GM21528 (cell line): ENCODE measurements around the gene CLPSL2.

Source experiments
- ATAC-seq: cut with Tn5 transposase; IDR thresholded peaks from one replicate; pipeline ENCODE4 v1.9.1; 2021; ENCODE audit warnings: mild to moderate bottlenecking, moderate library complexity; ENCODE audit not compliant: unreplicated experiment, low FRiP score

Gene CLPSL2

DNA sequence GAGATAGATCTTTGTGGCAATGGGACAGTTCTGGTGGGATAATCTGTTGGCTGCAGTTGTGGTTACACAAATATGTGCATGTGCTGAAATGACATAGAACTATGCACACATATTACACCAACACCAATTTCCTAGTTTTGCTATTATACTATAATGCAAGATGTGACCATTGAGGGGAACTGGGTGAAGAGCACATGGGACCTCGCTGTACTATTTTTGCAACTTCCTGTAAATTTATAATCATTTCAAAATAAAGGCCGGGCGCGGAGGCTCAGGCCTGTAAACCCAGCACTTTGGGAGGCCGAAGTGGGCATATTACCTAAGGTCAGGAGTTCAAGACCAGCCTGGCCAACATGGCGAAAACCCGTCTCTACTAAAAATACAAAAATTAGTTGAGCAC, 30.9 kb upstream of the CLPSL2 start:
- no peak for ATAC-seq

DNA sequence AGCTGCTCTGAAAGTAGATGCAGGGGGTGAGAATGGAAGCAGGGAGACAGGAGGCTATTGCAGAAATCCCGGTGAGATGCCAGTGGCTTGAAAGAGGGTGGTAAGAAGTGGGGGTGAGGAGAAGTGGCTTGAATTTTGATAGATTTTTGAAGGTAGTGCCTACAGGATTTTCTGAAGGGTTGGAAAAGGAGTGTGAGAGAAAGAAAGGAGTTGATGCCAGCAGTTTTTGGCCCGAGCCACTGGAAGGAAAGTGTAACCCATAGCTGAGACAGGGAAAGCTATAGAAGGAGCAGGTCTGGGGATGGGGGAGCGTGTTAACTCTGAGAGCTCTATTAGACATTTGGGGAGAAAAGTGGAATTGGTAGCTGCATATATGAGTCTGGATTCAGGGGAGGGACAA, 29.9 kb upstream of the CLPSL2 start:
- no peak for ATAC-seq

DNA sequence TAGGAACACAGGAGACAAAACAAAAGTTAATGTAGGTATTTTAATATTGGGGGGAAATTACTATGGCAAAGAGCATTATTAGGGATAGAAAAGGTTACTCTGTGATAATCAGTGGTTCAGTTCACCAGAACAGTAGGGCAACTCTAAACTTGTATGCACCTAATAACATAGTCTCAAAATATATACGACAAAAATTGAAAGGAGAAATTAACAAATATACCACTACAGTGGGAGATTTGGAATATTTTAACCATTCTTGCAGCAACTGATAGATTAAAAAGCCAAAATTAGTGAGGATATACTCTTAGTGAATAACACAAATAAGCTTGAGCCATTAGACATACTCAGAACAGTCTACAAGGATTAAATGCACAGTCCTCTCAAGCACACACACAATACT, 28.5 kb upstream of the CLPSL2 start:
- ATAC-seq: no peak

DNA sequence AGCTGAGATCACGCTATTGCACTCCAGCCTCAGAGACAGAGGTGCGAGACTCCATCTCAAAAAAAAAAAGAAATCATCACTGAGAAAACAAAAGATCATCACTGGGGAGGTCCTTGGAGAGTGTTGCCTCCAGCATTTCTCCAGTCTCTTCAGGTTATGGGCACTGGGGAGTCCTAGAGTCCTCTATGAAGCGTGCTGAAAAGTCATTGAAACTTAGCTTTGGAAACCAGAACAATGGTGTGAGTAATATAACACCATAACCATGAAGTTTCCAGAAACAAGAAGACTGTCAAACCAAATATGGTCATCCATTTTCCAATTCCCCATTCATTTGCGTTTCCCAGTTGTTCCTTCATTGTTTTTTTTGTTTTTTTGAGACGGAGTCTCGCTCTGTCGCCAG, 25.8 kb upstream of the CLPSL2 start:
- no peak for ATAC-seq

DNA sequence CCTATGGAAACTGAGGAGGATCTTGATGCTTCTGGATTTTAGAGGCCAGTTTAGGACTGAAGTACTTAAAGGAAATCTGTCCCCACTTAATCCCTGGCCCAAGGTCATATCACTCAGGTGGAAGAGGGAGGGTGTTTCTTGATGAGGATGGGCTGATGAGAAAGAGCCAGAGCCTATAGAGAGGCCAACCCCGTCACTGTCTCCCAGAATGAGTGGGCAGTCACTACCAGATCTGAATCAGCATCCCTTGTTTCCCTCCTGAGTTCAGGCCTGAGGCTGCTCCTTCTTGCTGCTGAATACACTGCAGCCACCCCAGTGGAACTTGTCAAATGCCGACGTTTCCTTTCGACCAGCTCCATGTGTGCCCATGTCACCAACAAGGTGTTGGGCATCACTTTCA, 24.8 kb upstream of the CLPSL2 start:
- no peak for ATAC-seq

DNA sequence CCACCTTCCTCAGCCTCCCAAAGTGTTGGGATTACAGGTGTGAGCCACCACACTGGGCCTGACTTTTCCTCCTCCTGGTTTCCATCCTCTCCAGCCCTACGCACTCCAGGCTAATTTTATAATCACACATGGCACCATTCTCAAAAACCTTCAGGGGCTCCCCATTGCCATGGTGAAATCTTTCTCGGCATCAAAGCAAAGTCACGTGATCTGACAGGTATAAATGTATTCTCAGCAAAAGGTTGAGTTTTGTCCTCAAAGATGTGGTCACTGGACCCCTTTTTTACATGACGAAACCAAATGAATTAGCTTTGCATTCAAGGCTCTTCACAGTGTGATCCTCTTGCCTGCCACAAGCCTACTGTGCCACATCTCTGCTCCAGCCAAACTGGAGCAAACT, 24.1 kb upstream of the CLPSL2 start:
- ATAC-seq: no peak

DNA sequence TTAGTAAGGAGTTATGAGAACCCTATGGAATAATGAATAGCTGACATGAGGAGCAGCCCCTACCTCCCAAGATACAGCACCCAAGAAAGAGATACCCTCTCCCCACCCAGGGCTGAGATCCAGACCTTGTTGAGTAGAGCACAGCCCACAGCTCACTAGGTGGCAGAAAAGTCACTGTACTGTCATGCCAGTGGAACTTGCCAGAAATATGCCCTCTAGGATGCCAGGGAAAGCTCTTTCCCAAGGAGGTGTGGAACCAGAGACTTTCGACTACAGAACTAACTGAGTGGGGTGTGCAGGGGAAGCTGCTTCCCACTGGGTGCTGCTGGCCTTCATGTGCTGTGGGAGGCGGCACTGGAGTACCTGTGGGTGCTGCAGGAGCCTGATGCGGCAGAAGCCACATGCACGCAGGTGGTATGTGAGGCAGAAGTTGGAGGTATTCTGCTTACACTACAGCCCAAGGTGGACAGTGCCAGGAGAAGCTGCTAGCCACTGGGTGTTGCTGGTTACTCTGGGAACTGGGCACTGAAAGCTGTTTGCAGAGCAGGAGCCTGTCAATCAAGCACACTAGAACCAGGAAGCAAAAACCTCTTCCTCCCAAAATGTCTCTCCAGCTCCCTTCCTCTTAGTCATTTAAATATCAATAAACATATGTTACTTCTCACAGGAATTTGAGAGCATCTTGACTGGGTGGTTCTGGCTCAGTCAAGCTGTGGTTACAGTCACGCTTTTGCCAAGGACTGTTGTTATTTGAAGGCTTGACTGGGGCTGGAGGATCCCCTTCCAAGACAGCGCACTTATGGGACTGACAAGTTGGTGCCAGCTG, 21.7 kb upstream of the CLPSL2 start:
- ATAC-seq: no peak

DNA sequence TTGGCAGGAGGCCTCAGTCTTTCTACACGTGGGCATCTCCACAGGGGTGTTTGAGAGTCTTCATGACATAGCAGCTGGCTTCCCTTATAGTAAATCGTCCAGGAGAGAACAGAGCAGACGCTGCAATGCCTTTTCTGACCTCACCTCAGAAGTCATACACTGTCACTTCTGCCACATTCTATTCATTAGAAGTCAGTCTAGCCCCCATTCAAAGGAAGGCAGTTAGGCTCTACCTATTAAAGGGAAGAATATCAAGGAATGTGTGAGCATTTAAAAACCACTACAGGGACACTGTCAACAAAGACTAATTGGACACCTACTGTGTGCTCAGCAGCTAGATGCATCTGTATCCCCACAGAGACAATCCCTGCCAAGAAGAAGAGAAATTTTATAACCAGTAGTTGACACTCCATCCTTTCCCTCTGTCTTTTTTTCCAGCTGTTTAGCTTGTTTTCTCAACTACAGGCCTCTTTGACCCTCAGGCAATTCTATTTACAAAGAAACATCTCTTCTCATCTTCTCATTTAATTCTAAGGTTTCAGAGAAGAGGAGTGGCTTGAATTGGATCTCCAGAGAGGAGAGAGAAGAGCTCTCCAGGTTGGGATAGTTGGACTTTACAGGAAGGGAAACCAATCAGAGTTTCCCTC, 21.0 kb upstream of the CLPSL2 start:
- ATAC-seq: no peak

DNA sequence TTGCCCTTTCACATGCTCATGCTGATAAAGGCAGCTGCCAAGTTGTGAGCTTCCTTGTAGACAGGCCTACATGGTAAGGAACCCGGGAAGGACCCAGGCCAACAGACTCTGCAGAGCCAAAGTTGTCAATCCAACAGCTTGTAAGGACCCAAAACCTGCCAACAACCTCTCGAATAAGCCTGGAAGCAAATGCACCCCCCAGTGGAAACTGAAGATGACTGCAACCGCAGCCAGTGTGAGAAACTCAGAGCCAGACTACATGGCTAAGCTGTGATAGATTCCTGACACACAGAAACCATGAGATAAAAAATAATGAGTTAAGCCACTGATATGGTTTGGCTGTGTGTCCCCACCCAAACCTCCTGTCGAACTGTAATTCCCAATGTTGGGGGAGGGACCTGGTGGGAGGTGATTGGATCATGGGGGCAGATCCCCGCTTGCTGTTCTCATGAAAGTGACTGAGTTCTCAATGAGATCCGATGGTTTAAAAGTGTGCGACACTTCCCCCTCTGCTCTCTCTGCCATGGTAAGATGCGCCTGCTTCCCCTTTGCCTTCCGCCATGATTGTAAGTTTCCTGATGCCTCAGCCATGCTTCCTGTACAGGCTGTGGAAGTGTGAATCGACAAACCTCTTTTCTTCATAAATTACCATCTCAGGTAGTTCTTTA, 18.8 kb upstream of the CLPSL2 start:
- ATAC-seq: no peak

DNA sequence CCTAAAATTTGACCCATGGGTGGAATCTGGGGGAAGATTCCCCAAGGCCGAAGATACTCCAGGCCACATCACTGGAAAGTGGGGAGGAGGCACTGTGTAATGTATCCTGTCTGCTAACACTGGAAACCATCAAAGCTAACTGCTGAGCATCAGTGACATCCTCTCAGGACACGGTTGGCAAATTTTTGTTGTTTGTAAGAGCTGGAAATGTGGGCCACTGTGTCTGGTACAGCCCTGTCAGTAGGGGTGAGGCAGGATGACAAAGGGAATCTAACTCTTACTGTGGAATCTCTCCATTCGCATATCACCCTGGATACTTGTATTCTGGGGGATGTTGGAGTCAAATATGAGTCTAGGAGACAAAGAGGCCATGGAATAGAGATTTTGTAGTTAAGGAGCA, 17.0 kb upstream of the CLPSL2 start:
- no peak for ATAC-seq

DNA sequence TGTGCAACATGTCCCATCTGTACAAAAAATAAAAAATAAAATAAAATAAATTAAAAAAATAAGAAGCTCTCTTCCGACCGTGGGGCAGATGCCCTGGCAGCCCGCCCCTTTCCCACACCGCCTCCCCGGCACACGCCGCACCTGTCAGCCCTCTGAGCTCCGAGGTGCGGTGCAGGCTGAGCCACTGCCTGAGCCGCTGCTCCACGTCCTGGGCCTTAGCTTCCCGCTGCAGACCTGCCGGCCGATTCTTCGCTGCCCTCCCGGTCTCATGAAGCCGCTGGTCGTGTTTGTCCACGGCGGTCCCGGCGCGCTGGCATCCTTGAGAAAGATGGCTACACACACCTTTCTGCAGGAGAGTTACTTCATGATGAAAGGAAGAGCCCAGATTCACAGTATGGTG, 10.7 kb upstream of the CLPSL2 start:
- ATAC-seq: no peak

DNA sequence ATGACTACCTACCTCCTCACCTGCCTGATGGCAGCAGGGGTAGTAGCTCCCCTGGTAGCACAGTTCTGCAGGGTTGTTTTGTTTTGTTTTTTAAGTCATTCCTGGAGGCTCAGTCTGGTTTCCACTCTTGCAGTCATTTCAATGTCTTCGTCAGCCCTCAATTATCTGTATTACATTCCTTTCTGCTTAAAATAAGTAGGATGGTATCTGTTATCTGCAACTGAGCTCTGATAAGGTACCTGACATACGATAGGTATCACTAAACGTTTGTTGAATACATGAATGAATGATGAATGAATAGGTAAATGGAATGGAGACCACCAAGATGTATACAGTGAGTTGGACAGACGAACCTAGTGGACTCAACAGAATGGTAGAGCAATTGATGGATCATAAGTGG, 7.2 kb upstream of the CLPSL2 start:
- ATAC-seq: no peak

DNA sequence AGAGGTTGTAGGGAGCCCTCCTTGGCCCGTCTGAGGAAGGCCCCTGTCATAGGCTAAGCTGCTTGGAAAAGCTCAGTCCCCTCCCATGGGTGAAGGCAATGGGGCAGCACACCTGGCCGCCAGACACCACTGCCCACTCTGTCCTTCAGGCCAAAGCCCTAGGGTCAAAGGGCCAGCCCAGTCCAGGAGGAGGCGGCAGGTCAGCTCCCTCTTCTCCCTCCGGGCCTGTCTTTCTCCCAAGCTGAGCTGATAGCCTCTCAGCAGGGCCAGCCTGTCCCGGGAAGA, 5.1 kb upstream of the CLPSL2 start:
- no peak for ATAC-seq

DNA sequence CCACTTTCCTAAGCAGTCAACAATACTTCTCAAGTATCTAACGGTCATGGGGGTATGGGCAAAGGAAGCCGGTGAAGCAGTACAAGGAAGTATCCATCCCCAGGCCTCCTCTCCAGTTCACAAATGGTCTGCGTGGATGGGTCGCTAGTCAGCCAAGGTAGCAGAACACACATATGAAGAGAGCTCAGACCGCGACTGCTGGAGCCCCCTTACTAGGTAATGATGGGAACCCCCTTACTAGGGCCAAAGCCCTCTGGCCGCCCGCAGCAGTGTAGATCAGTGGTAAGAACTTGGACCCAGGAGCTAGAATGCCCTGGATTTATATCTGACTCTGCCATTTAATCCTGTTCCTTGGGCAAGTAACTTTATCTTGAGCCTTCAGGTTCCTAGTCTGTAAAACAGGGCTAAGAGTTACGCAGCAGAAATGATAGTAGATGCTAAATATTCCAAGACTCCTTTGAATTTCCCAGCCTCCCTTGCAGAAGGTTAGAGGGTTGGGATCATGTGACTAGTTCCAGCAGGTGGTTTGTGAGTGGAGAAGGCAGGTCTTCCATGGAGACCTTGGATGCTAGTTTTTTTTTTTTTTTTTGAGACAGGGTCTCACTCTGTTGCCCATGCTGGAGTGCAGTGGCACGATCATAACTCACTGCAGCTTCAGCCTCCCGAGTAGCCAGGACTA, 2.1 kb upstream of the CLPSL2 start:
- ATAC-seq: no peak

DNA sequence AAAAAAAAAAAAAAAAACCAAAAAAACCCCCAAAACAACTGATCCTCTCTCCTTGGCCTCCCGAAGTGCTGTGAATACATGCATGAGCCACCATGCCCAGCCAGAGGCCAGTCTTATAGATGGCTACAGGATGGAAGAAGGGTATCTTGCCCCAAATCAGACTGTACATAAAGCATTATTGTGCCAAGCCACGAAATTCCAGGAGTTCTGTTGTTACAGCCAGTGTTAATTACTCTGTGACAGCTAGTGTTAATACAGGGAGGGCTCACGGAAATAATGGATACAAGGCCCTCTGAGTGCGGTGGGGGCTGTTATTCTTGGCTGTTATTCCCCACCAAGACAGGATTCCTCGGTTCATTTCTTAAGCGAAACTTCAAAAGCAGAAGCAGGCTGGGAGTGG, 1.4 kb upstream of the CLPSL2 start:
- ATAC-seq: no peak

DNA sequence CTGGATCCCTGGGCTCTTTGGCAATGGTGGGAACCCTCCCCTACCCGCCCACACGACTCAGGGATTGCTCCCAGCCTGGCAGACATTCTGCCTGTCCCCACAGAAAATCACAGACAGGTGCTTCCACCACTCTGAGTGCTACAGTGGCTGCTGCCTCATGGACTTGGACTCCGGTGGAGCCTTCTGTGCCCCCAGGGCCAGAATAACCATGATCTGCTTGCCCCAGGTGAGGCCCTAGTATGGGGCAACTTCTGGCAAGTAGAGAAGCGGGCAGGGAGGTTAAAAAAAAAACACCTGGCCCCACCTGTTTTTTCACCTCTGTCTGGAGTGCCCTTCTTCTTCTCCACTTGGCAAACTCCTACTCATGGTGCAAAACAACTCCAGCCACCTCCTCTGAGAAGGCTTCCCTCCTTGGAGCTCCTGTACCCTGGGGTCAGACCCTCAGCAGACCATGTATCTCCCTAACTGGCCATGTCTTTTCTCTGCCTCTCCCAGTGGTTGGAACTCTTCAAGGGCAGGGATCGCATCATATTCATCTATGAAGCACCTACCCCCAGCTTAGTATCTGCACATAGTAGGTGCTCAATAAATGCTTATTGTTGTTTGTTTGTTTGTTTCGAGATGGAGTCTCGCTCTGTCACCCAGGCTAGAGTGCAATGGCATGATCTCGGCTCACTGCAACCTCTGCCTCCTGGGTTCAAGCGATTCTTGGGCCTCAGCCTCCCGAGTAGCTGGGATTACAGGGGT, 1.1 kb downstream of the CLPSL2 start:
- no peak for ATAC-seq

DNA sequence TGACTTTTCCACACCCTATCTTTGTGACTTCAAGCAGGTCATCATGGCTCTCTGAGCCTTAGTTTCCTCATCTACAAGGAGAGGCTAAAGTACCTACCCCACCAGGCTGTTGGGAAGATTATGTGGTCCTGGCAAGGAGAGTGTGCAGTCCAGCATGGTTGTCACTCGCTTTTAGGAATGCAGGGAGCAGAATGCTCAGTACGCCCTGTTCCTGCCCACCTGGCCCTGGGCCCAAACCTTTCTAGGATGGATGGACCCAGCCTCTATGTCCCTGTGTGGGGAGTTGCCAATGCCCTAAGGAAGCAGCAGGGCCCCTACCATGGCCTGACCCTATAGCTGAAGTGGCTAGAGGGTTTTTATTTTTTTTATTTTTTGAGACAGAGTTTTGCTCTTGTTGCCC, 2.0 kb downstream of the CLPSL2 start:
- no peak for ATAC-seq

DNA sequence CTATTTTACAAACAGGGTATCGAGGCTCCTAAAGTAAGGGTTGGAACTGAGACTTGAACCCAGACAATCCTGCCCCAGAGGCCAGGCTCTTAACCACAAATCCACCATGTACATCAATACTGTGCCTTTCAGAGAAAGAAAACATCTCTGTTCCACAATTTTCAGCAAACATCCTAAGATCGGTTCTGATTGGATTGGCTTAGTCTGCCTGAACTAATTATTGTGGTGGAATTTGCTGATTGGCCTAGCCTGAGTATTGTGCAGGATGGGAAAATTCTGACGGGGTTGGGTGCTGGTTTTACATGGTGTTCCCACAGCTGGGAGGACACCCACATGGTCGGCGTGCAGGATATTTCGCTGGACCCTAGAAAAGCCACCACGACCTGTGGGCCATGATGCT, 4.3 kb downstream of the CLPSL2 start, which contains the start of gene CLPSL1:
Gene CLPSL1, plus strand, starts transcription at position 301 of the 400 bp plus-strand sequence. Its CDS starts 92 bp downstream, at position 393.
- ATAC-seq: no peak

DNA sequence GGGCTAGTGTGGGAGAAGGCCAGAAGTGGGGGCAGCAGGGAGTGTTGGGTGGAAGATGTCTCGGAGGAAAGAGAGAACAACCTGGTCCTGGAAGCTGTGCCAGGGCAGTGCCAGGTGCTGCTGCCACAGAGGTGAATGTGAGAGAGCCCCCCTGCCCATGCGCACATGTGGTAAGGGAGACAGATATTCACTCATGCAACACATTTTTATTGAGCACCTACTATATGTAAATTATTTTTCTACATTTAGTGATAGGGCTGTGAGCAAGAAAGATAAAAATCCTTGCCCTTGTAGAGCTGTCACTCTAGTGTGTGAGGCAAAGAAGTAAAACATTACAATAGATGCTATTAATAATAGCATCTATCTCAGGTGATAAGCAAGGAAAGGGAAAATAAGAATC, 4.9 kb downstream of the CLPSL2 start:
- ATAC-seq: no peak

DNA sequence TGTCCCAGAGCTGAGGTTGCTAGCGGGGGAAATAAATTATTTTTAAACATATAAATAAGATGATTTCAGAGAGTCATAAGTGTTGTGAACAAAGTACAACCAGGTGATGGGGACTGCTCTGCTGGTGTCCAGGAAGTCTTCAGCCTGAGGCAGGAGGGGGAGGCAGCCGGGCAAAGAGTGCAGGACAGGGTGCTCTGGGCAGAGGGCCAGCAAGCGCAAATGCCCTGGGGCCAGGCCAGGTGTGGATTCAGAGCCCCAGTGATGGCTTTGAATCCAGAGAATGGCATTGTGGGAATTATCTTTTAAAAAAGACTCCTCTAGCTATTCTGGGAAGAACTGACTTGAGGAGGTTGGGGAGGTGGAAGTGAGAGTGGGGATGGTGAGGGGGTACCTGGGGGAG, 6.0 kb downstream of the CLPSL2 start:
- ATAC-seq: no peak

DNA sequence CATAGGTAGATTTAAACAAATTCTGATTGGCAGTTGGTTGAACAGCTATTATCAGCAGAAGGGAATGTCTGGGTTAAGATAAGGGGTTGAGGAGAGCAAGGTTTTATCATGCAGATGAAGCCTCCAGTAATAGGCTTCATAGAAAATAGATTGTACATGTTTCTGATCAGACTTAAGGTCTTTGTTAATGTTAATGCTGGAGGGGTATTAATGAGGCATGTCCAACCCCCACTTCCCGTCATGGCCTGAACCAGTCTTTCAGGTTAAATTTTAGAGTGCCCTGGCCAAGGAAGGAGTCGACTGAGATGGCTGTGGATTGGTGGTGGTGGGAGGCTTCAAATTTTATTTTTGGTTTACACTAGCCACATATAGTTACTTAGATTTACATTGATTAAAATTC, 7.8 kb downstream of the CLPSL2 start:
- no peak for ATAC-seq
